ENCODE measurements around the gene MVB12A. TPM values are rescaled to one million over a fixed set of nuclear protein-coding genes. Genes with fewer than 3 reads are reported as not detected.

MVB12A gene
- total RNA-seq, 2 experiments from 2014 or later = 28.1 to 31.8 TPM

DNA sequence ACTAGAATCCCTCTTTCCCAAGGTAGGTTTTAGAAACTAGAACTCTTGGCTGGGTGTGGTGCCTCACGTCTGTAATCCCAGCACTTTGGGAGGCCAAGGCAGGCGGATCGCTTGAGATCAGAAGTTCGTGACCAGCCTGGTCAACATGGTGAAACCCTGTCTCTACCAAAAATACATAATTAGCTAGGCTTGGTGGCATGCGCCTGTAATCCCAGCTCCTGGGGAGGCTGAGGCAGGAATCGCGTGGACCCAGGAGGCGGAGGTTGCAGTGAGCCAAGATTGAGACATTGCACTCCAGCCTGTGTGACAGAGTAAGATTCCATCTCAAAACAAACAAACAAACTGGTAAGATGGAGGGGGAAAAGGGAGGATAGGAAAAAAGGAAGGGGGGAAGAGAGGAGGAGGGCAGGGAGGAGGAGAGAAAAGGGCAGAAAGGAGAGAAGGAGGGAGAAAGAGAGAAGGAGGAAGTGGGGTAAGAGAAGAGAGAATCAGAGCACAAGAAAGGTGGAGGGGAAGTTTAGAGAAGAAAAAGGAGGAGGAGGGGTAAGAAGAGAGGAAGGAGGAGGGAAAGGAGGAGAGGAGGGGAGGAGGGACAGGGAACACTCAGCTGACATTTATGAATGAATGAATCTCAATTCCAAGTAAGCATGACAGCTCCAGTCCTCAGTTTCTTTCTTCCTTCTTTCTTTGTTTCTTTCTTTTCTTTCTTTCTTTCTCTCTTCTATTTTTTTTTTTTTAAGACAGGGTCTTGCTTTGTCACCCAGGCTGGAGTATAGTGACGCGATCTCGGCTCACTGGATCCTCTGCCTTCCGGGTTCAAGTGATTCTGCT lies 47.8 kb downstream of the MVB12A start:
- Mint-ChIP-seq H3K4me3 (no peak overlapping the region), H3K4me1 (ENCODE audit: low read depth) (peaks cover 22% of the 10 kb centered on the region), H3K27me3 (no peaks in the 10 kb centered on the region), H3K36me3 (ENCODE audit: low read depth) (no peaks in the 10 kb centered on the region), H3K27ac (no peak overlapping the region), H3K9me3 (no peaks in the 10 kb centered on the region)
- intact Hi-C loops (cut with micrococcal nuclease) = no loop called here
- ChIA-PET POLR2A (interaction anchor here (1.5 kb wide), 1 partner anchor 36 kb away, joined by 3 read pairs; no protein-coding TSS in a partner anchor), CTCF (interaction anchor here (0.6 to 6.0 kb wide), 8 partner anchors 11 to 76 kb away, joined by 3 to 32 read pairs (median 8); no protein-coding TSS in a partner anchor)
- ATAC-seq (no peak), DNase-seq (no peak)
- TF ChIP-seq, protein P1, sequence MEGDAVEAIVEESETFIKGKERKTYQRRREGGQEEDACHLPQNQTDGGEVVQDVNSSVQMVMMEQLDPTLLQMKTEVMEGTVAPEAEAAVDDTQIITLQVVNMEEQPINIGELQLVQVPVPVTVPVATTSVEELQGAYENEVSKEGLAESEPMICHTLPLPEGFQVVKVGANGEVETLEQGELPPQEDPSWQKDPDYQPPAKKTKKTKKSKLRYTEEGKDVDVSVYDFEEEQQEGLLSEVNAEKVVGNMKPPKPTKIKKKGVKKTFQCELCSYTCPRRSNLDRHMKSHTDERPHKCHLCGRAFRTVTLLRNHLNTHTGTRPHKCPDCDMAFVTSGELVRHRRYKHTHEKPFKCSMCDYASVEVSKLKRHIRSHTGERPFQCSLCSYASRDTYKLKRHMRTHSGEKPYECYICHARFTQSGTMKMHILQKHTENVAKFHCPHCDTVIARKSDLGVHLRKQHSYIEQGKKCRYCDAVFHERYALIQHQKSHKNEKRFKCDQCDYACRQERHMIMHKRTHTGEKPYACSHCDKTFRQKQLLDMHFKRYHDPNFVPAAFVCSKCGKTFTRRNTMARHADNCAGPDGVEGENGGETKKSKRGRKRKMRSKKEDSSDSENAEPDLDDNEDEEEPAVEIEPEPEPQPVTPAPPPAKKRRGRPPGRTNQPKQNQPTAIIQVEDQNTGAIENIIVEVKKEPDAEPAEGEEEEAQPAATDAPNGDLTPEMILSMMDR (IDR thresholded peaks at IDR 0.05) = no peak

DNA sequence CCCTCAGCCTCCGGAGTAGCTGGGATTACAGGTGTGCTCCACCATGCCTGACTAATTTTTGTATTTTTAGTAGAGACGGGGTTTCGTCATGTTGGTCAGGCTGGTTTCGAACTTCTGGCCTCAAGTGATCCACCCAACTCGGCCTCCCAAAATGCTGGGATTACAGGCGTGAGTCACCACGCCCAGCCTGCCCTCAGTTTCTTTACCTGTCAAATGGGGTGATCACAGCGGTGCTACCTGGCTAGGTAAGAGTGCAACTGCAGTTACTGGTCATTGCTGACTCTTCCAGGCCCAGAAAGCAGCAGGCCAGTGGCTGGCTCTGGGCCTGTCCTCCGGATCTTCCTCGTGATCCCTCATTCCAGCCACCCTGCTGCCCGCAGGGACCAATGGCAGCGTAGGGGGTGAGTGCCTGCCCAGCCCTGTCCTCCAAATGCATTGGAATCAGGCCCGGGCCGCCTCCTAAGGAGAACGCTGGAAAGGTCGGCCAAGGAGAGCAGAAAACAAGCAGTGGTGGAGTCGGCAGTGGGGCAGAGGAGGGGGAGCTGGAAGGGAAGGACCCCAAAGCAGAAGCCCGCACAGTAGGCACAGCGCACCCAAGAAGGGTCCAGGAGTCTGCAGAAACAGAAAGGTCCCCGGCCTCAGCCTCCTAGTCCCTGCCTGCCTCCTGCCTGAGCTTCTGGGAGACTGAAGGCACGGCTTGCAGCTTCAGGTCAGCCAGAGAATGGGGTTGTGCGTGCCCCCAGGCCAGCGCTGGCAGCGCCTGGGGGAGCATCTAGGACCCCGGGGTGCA lies 48.6 kb downstream of the MVB12A start:
- Mint-ChIP-seq H3K4me3 (peak overlapping the region; percentile 92), H3K36me3 (ENCODE audit: low read depth) (no peaks in the 10 kb centered on the region), H3K27me3 (no peaks in the 10 kb centered on the region), H3K9me3 (no peaks in the 10 kb centered on the region), H3K27ac (no peak overlapping the region), H3K4me1 (ENCODE audit: low read depth) (peaks cover 30% of the 10 kb centered on the region)
- POLR2A ChIA-PET = interaction anchor here (1.4 kb wide), 1 partner anchor 74 kb away, joined by 4 read pairs; no protein-coding TSS in a partner anchor
- DNase-seq (no peak), ATAC-seq (no peak)
- TF ChIP-seq, protein P1 (IDR thresholded peaks at IDR 0.05) = no peak
- CTCF ChIA-PET = interaction anchor here (0.8 to 6.0 kb wide), 5 partner anchors 12 to 106 kb away, joined by 3 to 32 read pairs (median 5); no protein-coding TSS in a partner anchor
- intact Hi-C loops (cut with micrococcal nuclease) = no loop called here

- Mint-ChIP-seq H3K9me3 (no peaks in the 10 kb centered on the region), H3K27ac (peak overlapping the region; percentile 94), H3K4me1 (ENCODE audit: low read depth) (peaks cover 31% of the 10 kb centered on the region), H3K4me3 (peak overlapping the region; percentile 92), H3K36me3 (ENCODE audit: low read depth) (no peaks in the 10 kb centered on the region), H3K27me3 (no peaks in the 10 kb centered on the region)
- no peak for DNase-seq
- ATAC-seq = no peak
- intact Hi-C loops (cut with micrococcal nuclease) = no loop called here
- ChIA-PET POLR2A (interaction anchor here (1.4 kb wide), 1 partner anchor 74 kb away, joined by 4 read pairs; no protein-coding TSS in a partner anchor), CTCF (interaction anchor here (0.8 to 6.0 kb wide), 3 partner anchors 27 to 106 kb away, joined by 3 to 32 read pairs (median 5); no protein-coding TSS in a partner anchor)
- TF ChIP-seq, protein P1 (IDR thresholded peaks at IDR 0.05) = no peak
Measured at GRCh38 chr19:17469092-17469480, 49.2 kb downstream of the MVB12A start.

DNA sequence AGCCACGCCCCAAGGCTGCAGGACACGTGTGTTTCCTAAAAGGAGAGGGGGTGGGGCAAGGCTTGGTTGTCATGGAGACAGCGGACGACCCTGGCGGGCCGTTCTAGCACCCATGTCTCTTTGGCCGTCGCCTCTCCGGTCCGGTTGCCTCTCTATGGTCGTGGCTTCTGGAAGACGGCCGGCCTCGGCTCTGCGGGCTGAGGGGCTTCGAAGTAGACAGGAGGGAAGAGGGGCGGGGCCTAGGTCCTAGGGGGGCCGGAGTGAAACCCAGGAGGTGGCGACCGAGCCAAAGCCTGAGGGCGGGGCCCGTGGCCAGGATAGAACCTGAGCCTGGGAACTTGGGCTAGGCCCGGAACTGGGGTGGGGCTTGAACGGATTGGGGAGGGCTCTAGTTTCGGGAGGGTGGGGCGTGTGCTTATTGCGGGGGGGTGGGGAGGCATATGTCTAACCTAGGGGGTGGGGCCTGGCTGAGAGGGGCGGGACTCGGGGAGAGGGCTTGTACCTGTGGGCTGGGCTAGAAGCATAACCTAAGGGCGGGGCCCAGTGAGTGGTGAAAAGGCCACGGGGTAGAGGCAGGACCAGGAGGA lies 49.7 kb downstream of the MVB12A start:
- ATAC-seq (peak; percentile 86), DNase-seq (peak; percentile 96)
- POLR2A ChIA-PET = interaction anchor here (1.4 kb wide), 1 partner anchor 75 kb away, joined by 4 read pairs; no protein-coding TSS in a partner anchor
- intact Hi-C loops (cut with micrococcal nuclease) = no loop called here
- TF ChIP-seq, protein P1 (IDR thresholded peaks at IDR 0.05) = no peak
- Mint-ChIP-seq H3K27me3 (no peaks in the 10 kb centered on the region), H3K9me3 (no peaks in the 10 kb centered on the region), H3K4me1 (ENCODE audit: low read depth) (peaks cover 31% of the 10 kb centered on the region), H3K4me3 (peak overlapping the region; percentile 92), H3K27ac (peak overlapping the region; percentile 94), H3K36me3 (ENCODE audit: low read depth) (no peaks in the 10 kb centered on the region)
- CTCF ChIA-PET = interaction anchor here (1.3 to 6.0 kb wide), 4 partner anchors 21 to 28 kb away, joined by 4 to 32 read pairs (median 5); partner anchors contain the start of gene TMEM221

Measured in activated CD8-positive, alpha-beta T cell treated with anti-CD3 and anti-CD28 coated beads for 36 hours (primary cell).